Renal cortical epithelial cell (primary cell): Measurements from ENCODE around the gene CPXCR1. TPM values are rescaled to one million over a fixed set of nuclear protein-coding genes. Genes with fewer than 3 reads are reported as not detected.
"Not testable (repeated sequence)": the region's sequence is repeated elsewhere in the genome, so short reads cannot be mapped to it uniquely, and the experiment has no call there.

Source experiments
- DNase-seq: peaks from one replicate; pipeline ENCODE4 v3.0.0-alpha.2; 2011; ENCODE audit warnings: low read depth
- total RNA-seq: library from RNA; depleted of rRNA; stranded (reverse); fragments of >200 nt; gene quantifications from 2 replicates; pipeline ENCODE4 v1.2.3, GENCODE V29; 2014

CPXCR1 gene
- total RNA-seq: not detected in 2 replicates

- DNase-seq: no peak
These were observed at the start of gene CPXCR1 for GRCh38 chrX:88746925-88747324. TSS of gene CPXCR1 (plus strand) at chrX:88747225. CDS start at chrX:88753415, 6,190 bp downstream.

- no peak for DNase-seq
These were observed 11.2 kb upstream of the CPXCR1 start for GRCh38 chrX:88735835-88736234.

GRCh38 chrX:88746215-88746614, 810 bp upstream of the CPXCR1 start:
- not testable (repeated sequence) for DNase-seq

GRCh38 chrX:88752339-88752738, 5.3 kb downstream of the CPXCR1 start:
- DNase-seq: not testable (repeated sequence)

GRCh38 chrX:88789825-88790224, 42.8 kb downstream of the CPXCR1 start:
- DNase-seq: no peak
